GM12878 (cell line): ENCODE data around the gene FAM222B. TPM values are rescaled to one million over a fixed set of nuclear protein-coding genes. Genes with fewer than 3 reads are reported as not detected.

ENCODE experiments used
- ATAC-seq: fragments of 200-7000 bp; cut with Tn5 transposase; 3 replicates; pipeline ENCODE4 v1.9.1; 2020; ENCODE audit warnings: mild to moderate bottlenecking, moderate library complexity
- BruUV-seq: library from RNA; stranded (reverse); fragments of 400-500 nt; replicated peaks from 2 replicates; lab custom pipeline; 2021; lab: Mats Ljungman, UMichigan
- CTCF ChIA-PET: fragments of 300-600 bp; sonication (Branson Sonifier 250); formaldehyde crosslinking; extraction: SDS; loops from one replicate; lab custom pipeline; 2021; ENCODE audit warnings: inconsistent platforms; lab: Yijun Ruan, JAX
- POLR2A ChIA-PET: fragments of 350-600 bp; formaldehyde crosslinking; extraction: SDS; loops from one replicate; lab custom pipeline; 2021; ENCODE audit warnings: inconsistent platforms; lab: Charles Lee
- RAD21 ChIA-PET: fragments of 300-600 bp; sonication (Branson Sonifier 250); formaldehyde crosslinking; loops from one replicate; lab custom pipeline; 2023; ENCODE audit warnings: antibody characterized with exemption; ENCODE audit not compliant: unreplicated experiment; lab: Charles Lee
- SMC1A ChIA-PET: fragments of 300-600 bp; sonication (Branson Sonifier 250); formaldehyde crosslinking; loops from one replicate; lab custom pipeline; 2023; ENCODE audit not compliant: unreplicated experiment, uncharacterized antibody; lab: Charles Lee
- DNase-seq: peaks from one replicate; pipeline ENCODE4 v3.0.0-alpha.2; 2011; ENCODE audit warnings: low read depth, low spot score
- FAIRE-seq: peaks from 3 replicates; lab custom pipeline; 2011; peaks lifted over from hg19 to GRCh38; lab: Jason Lieb, UNC
- H2AFZ ChIP-seq: 2 replicates; pipeline ENCODE4 v1.6.0; 2011; ENCODE audit warnings: low read depth, low read length, control low read depth; ENCODE audit not compliant: control insufficient read depth
- H3K27ac ChIP-seq: 2 replicates; pipeline ENCODE4 v1.5.1; 2011; ENCODE audit warnings: control low read depth; ENCODE audit not compliant: control insufficient read depth, insufficient read depth
- H3K27me3 ChIP-seq, 2 experiments: replicated peaks in 1 of 2; 2 replicates each; pipeline versions ENCODE4 v1.6.0 to v1.6.1; 2011; ENCODE audit warnings: low read length in 1 of 2; ENCODE audit not compliant: control insufficient read depth in 2 of 2, insufficient read depth in 2 of 2
- H3K36me3 ChIP-seq, 2 experiments: 2 replicates each; pipeline ENCODE4 v1.5.1; 2011; ENCODE audit warnings: low read length in 1 of 2; ENCODE audit not compliant: control insufficient read depth in 2 of 2, insufficient read depth in 2 of 2
- H3K4me1 ChIP-seq: 2 replicates; pipeline ENCODE4 v1.6.1; 2011; ENCODE audit warnings: mild to moderate bottlenecking, low read length, moderate library complexity, mixed read lengths; ENCODE audit not compliant: control insufficient read depth, insufficient read depth
- H3K4me2 ChIP-seq: 2 replicates; pipeline ENCODE4 v1.6.0; 2011; ENCODE audit warnings: control low read depth; ENCODE audit not compliant: control insufficient read depth, insufficient read depth
- H3K4me3 ChIP-seq: fragments of 200-600 bp; sonication (generic); 2 replicates; pipeline ENCODE4 v1.5.1; 2016
- H3K79me2 ChIP-seq: 2 replicates; pipeline ENCODE4 v1.6.0; 2011; ENCODE audit warnings: low read length; ENCODE audit not compliant: control insufficient read depth, insufficient read depth
- H3K9ac ChIP-seq: 2 replicates; pipeline ENCODE4 v1.8.0; 2011; ENCODE audit warnings: low read length, control low read depth, mixed read lengths; ENCODE audit not compliant: control insufficient read depth, insufficient read depth
- H3K9me3 ChIP-seq: replicated peaks from 3 replicates; pipeline ENCODE4 v1.5.1; 2011; ENCODE audit warnings: mild to moderate bottlenecking, low read length; ENCODE audit not compliant: control insufficient read depth, insufficient read depth
- H4K20me1 ChIP-seq: 2 replicates; pipeline ENCODE4 v1.6.0; 2011; ENCODE audit not compliant: control insufficient read depth, insufficient read depth
- CREB1 ChIP-seq: IDR thresholded peaks from 2 replicates; pipeline ENCODE4 v1.6.1; 2012; ENCODE audit warnings: low read depth, mild to moderate bottlenecking, inconsistent platforms
- CUX1 ChIP-seq: IDR thresholded peaks from 2 replicates; pipeline ENCODE4 v1.6.1; 2012; ENCODE audit warnings: improper control_type of control experiment, low read depth, low read length; ENCODE audit not compliant: insufficient replicate concordance
- HCFC1 ChIP-seq: fragments of 150-350 bp; IDR thresholded peaks from 2 replicates; pipeline ENCODE4 v1.6.1; 2014; ENCODE audit warnings: low read length
- JUNB ChIP-seq: IDR thresholded peaks from 2 replicates; pipeline ENCODE4 v1.6.1; 2016; ENCODE audit warnings: antibody characterized with exemption, mild to moderate bottlenecking
- JUND ChIP-seq: IDR thresholded peaks from 2 replicates; pipeline ENCODE4 v1.6.1; 2012; ENCODE audit warnings: low read depth, mild to moderate bottlenecking, low read length, improper control_type of control experiment, moderate library complexity
- PML ChIP-seq: IDR thresholded peaks from 2 replicates; pipeline ENCODE4 v1.6.1; 2012; ENCODE audit warnings: low read length, inconsistent platforms
- POLR2AphosphoS5 ChIP-seq: IDR thresholded peaks from 2 replicates; pipeline ENCODE4 v1.6.1; 2011; ENCODE audit warnings: mild to moderate bottlenecking, low read length, inconsistent platforms
- ZBTB40 ChIP-seq: fragments of 450-650 bp; IDR thresholded peaks from 2 replicates; pipeline ENCODE4 v1.6.1; 2016; ENCODE audit warnings: mild to moderate bottlenecking, moderate library complexity, borderline replicate concordance
- WGBS: methylation state at CpG from one replicate; pipeline ENCODE4 v1.1.6; 2016; ENCODE audit warnings: low lambda C conversion rate; ENCODE audit not compliant: insufficient replicate concordance, insufficient coverage; ENCODE audit errors: missing lambda C conversion rate; 5-methylcytosine and 5-hydroxymethylcytosine counted together
- in situ Hi-C: fragments of 300-500 bp; cut with MboI; formaldehyde crosslinking; loops from 9 replicates; pipeline ENCODE4 v1.14.3; 2018; ENCODE audit warnings: mixed read lengths
- intact Hi-C: fragments of 100-400 bp; cut with micrococcal nuclease; formaldehyde crosslinking; loops from one replicate; pipeline ENCODE4 v1.14.2; 2022; ENCODE audit not compliant: unreplicated experiment
- polyA plus RNA-seq, 11 experiments: library from polyadenylated mRNA; depleted of rRNA in 4 of 11; unstranded in 6 of 11; stranded (reverse) in 5 of 11; fragments of >200 nt; fragmentation: Nextera tagmentation in 4 of 11; fragmentation: Illumina TruSeq in 1 of 11; extraction: Ambion mirVana in 4 of 11; extraction: Trizol in 1 of 11; gene quantifications; 1 replicate in 1 of 11; 2 replicates in 10 of 11; pipeline versions ENCODE4 v1.2.1 to v1.2.3, GENCODE V29; 2011 to 2016; ENCODE audit warnings: inconsistent platforms in 2 of 11, missing spikeins in 2 of 11, low read depth in 1 of 11
- total RNA-seq, 4 experiments: library from RNA; depleted of rRNA in 3 of 4; stranded (reverse); fragments of >200 nt in 3 of 4; fragmentation: Illumina TruSeq in 1 of 4; extraction: Trizol in 1 of 4; gene quantifications; 2 replicates each; pipeline versions ENCODE4 v1.2.1 to v1.2.3, GENCODE V29; 2013 to 2021

Gene FAM222B
- total and polyA plus RNA-seq, 10 of the 15 experiments (the other 5 are each of a cell fraction or from before 2014, with no cell fraction given) = 2.8 to 18.3 (median 6.4) TPM

DNA sequence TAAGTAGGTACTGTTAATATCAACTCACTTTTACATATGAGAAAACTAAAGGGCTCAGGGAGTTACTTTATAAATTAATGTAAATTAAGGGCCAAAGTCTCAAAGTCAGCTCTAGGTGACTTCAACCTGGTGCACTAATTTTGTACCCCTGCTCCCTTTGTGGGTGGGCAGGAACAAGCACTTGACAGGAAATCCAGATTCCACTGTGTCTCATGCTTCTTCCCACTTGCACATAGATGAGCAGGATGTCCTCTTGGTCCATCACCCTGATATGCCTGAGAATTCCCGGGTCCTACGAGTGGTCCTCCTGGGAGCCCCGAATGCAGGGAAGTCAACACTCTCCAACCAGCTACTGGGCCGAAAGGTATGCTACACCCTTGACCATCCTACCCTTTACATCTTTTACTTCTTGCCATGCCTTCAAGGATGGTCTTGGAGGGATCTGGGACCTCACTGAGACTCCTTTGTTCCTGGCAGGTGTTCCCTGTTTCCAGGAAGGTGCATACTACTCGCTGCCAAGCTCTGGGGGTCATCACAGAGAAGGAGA is 13.5 kb upstream of the FAM222B start:
- no peak for FAIRE-seq
- Histone ChIP-seq H3K79me2 (peaks cover 14% of the 10 kb centered on the region), H3K36me3 (peaks cover 10 to 16% of the 10 kb centered on the region in 2 experiments; a peak in 3 of 4 replicates), H3K4me3 (no peak overlapping the region), H2AFZ (no peak overlapping the region), H3K27me3 (no peaks in the 10 kb centered on the region), H3K9me3 (no peaks in the 10 kb centered on the region), H3K4me2 (peak overlapping the region; percentile 99; the same call in 1 of the 2 replicates), H4K20me1 (no peaks in the 10 kb centered on the region), H3K9ac (no peak overlapping the region), H3K4me1 (peaks cover 14% of the 10 kb centered on the region), H3K27ac (no peak overlapping the region)
- ChIA-PET POLR2A (interaction anchor here (0.6 to 2.0 kb wide), 8 partner anchors 36 to 287 kb away, joined by 3 to 9 read pairs (median 3); partner anchors contain the start of gene FLOT2), RAD21 (interaction anchor here (2.1 to 3.3 kb wide), 2 partner anchors 46 to 93 kb away, joined by 5 to 15 read pairs; partner anchors contain the start of gene DHRS13), SMC1A (interaction anchor here (0.6 to 1.5 kb wide), 5 partner anchors 9 to 93 kb away, joined by 3 to 4 read pairs (median 3); partner anchors contain the start of gene FAM222B), CTCF (interaction anchor here (0.8 to 1.9 kb wide), 4 partner anchors 13 to 92 kb away, joined by 3 to 10 read pairs (median 6); partner anchors contain the start of gene FAM222B)
- DNase-seq = no peak
- no TSS peak for BruUV-seq
- intact Hi-C loops = no loop called here
- WGBS = 89% methylated on average over 5 of the region's 5 CpGs
- in situ Hi-C loops = no loop called here
- no peak for ATAC-seq
- TF ChIP-seq PML (no peak), CREB1 (no peak), ZBTB40 (no peak), POLR2AphosphoS5 (no peak), HCFC1 (no peak), JUNB (no peak), JUND (no peak), CUX1 (no peak)
